AG09319 (cell line): ENCODE data around the gene THOP1.

Experiments used
- DNase-seq: peaks from one replicate; pipeline ENCODE4 v3.0.0-alpha.2; 2010; ENCODE audit warnings: low read depth; ENCODE audit errors: extremely low read depth
- CTCF ChIP-seq: IDR thresholded peaks from 2 replicates; pipeline ENCODE4 v1.5.1; 2011; ENCODE audit warnings: low read depth, mild to moderate bottlenecking, inconsistent platforms, low read length, moderate library complexity

THOP1 gene

DNA sequence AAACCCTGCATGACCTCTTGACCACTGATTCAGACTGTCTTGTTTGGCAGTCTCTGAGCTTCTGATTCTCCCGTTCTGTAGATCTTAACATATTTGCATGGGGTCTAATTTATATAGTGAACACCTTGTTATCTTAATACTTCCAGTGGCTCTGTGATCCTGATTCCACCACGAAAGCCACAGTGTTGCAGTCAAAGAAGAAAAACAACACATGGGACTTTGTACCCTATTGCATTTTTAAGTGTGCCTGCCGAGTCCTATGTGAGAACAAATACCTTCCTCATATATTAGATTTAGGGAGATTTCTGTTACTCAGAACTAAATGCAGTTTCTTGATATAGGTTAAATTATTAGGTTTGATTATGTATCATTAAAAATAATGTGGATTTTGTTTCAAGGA is 69.5 kb downstream of the THOP1 start:
- DNase-seq: no peak
- TF ChIP-seq CTCF: no peak

DNA sequence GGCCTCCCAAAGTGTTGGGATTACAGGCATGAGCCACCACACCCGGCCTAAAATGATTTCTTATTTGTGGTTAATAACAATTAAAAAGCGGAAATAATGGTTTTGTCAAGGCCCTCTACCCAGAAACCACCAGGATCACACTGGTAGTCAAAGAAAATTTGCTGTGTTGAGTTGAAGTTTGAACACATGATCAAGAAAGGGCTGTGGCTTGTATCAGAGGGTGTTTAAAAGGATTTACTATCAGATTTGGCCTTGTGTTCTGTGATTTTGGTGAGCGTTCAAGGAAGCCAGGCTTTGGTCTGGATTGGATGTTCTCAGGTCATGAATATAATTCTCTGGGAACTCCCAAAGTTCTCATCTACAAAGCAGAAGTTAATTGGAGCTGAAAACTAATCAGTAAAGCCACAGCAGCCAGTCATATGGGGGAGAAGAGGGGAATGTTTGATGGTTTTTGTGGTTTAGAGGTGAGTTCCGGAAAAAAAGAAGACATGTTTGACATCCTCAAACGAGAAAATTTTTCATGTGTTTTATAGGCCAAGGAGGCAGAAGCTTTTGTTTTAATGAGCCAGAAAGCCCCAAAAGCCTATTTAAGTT is 71.3 kb downstream of the THOP1 start:
- no peak for DNase-seq
- TF ChIP-seq CTCF: no peak

GRCh38 chr19:2858864-2859263 is 73.6 kb downstream of the THOP1 start:
- no peak for TF ChIP-seq CTCF
- DNase-seq: no peak

DNA sequence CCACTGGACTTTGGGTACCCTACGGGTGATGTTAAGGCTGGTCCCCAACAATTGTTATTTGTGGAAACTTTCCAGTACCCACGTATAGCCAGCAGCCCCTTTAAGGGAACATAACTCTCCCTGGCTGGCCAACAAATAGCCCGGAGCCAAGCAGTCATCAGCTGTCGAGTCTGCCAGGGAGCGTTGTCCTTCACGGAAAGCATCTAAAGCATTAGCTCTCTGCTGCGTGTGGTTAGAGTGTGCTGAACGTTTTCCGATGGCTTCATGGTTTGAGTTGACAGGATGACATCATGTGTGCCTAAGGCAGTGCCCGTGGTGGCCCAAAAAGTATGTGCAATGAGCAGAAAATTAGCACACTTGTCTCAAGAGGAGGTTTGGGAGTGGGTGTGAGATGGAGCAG is 78.5 kb downstream of the THOP1 start:
- no peak for DNase-seq
- TF ChIP-seq CTCF: no peak
